Stimulated activated CD4-positive, alpha-beta T cell treated with anti-CD3 and anti-CD28 coated beads, Interleukin-1b, Interleukin-23, amount 100 ng/mL, for 24 hours (primary cell): ENCODE measurements around the gene ATP5ME.

Source experiments
- DNase-seq, 4 experiments: peaks; one replicate each; pipeline ENCODE4 v3.0.0-alpha.2; 2020; ENCODE audit warnings: low read depth in 4 of 4, low spot score in 1 of 4

The ATP5ME gene

GRCh38 chr4:622996-623913 is 50.8 kb downstream of the ATP5ME start:
- no peak for DNase-seq
